Left kidney (tissue), 2 donors: ENCODE results near the gene PDGFD. TPM values are rescaled to one million over a fixed set of nuclear protein-coding genes. Genes with fewer than 3 reads are reported as not detected.

Experiments
- DNase-seq: peaks from one replicate; pipeline ENCODE4 v3.0.0-alpha.2; 2013
- polyA plus RNA-seq: library from polyadenylated mRNA; unstranded; fragments of 120-200 nt; gene quantifications from one replicate; pipeline ENCODE4 v1.2.1, GENCODE V29; 2013; ENCODE audit not compliant: insufficient read length

The PDGFD gene
- polyA plus RNA-seq, 1 donor, result 23.4 TPM

- no peak for DNase-seq
Measured at GRCh38 chr11:104094576-104094975, 69.4 kb downstream of the PDGFD start.

- no peak for DNase-seq
Measured at GRCh38 chr11:104093426-104094280, 70.3 kb downstream of the PDGFD start.

- no peak for DNase-seq
Measured at GRCh38 chr11:104092744-104093143, 71.2 kb downstream of the PDGFD start.

- peak; percentile 5 for DNase-seq
Measured at GRCh38 chr11:104091281-104092096, 72.5 kb downstream of the PDGFD start.

GRCh38 chr11:104090767-104091166 is 73.2 kb downstream of the PDGFD start:
- peak; percentile 8 for DNase-seq

GRCh38 chr11:104089481-104089880 is 74.5 kb downstream of the PDGFD start:
- DNase-seq, result no peak

GRCh38 chr11:104086621-104087020 is 77.3 kb downstream of the PDGFD start:
- DNase-seq, result no peak

GRCh38 chr11:104078995-104079394 is 85.0 kb downstream of the PDGFD start:
- no peak for DNase-seq

- DNase-seq, result no peak
Measured at GRCh38 chr11:104078245-104078644, 85.7 kb downstream of the PDGFD start.

GRCh38 chr11:104076455-104076854 is 87.5 kb downstream of the PDGFD start:
- no peak for DNase-seq

GRCh38 chr11:104075706-104076105 is 88.2 kb downstream of the PDGFD start:
- no peak for DNase-seq

- DNase-seq, result no peak
Measured at GRCh38 chr11:104075091-104075490, 88.9 kb downstream of the PDGFD start.

- no peak for DNase-seq
Measured at GRCh38 chr11:104073950-104074705, 89.8 kb downstream of the PDGFD start.

- no peak for DNase-seq
Measured at GRCh38 chr11:104067534-104067933, 96.4 kb downstream of the PDGFD start.

GRCh38 chr11:104064034-104064630 is 99.8 kb downstream of the PDGFD start:
- no peak for DNase-seq

GRCh38 chr11:104061853-104062521 is 102.0 kb downstream of the PDGFD start:
- no peak for DNase-seq

GRCh38 chr11:104060820-104061219 is 103.1 kb downstream of the PDGFD start:
- DNase-seq, result no peak

GRCh38 chr11:104060004-104060794 is 103.7 kb downstream of the PDGFD start:
- DNase-seq, result no peak

GRCh38 chr11:104058680-104059079 is 105.3 kb downstream of the PDGFD start:
- no peak for DNase-seq

- no peak for DNase-seq
Measured at GRCh38 chr11:104057908-104058307, 106.0 kb downstream of the PDGFD start.

GRCh38 chr11:104055596-104055995 is 108.4 kb downstream of the PDGFD start:
- DNase-seq, result no peak
